GM23338 (cell line): ENCODE measurements around the gene AKR1C4. TPM values are rescaled to one million over a fixed set of nuclear protein-coding genes. Genes with fewer than 3 reads are reported as not detected.

Source experiments
- ATAC-seq: fragments of 200-7000 bp; cut with Tn5 transposase; 3 replicates; pipeline ENCODE4 v1.9.1; 2020
- DNase-seq: peaks from one replicate; pipeline ENCODE4 v3.0.0-alpha.2; 2015; ENCODE audit warnings: low spot score
- H2AFZ ChIP-seq: fragments of 200-600 bp; sonication (generic); 2 replicates; pipeline ENCODE4 v1.8.0; 2016; ENCODE audit warnings: antibody characterized with exemption, mild to moderate bottlenecking, moderate library complexity
- H3F3A ChIP-seq: fragments of 200-600 bp; sonication (generic); replicated peaks from 2 replicates; pipeline ENCODE4 v1.8.0; 2017; ENCODE audit warnings: antibody characterized with exemption, mixed run types, low read depth
- H3K27ac ChIP-seq: fragments of 200-600 bp; sonication (generic); 2 replicates; pipeline ENCODE4 v1.6.1; 2016; ENCODE audit warnings: low read depth
- H3K27me3 ChIP-seq: fragments of 200-600 bp; sonication (generic); 2 replicates; pipeline ENCODE4 v1.8.0; 2016; ENCODE audit warnings: mild to moderate bottlenecking, mixed run types, moderate library complexity; ENCODE audit not compliant: insufficient read depth
- H3K36me3 ChIP-seq: fragments of 200-600 bp; sonication (generic); 2 replicates; pipeline ENCODE4 v1.8.0; 2016; ENCODE audit warnings: mild to moderate bottlenecking; ENCODE audit not compliant: insufficient read depth
- H3K4me1 ChIP-seq: fragments of 200-600 bp; sonication (generic); 2 replicates; pipeline ENCODE4 v1.8.0; 2016; ENCODE audit warnings: mild to moderate bottlenecking, moderate library complexity; ENCODE audit not compliant: insufficient read depth
- H3K4me2 ChIP-seq: fragments of 200-600 bp; sonication (generic); 2 replicates; pipeline ENCODE4 v1.7.1; 2017; ENCODE audit warnings: mixed run types
- H3K4me3 ChIP-seq: fragments of 200-600 bp; sonication (generic); 2 replicates; pipeline ENCODE4 v1.6.1; 2016; ENCODE audit warnings: mixed run types
- H3K79me2 ChIP-seq: fragments of 200-600 bp; sonication (generic); replicated peaks from 2 replicates; pipeline ENCODE4 v1.8.0; 2017; ENCODE audit warnings: mild to moderate bottlenecking; ENCODE audit not compliant: insufficient read depth
- H3K9me2 ChIP-seq: fragments of 200-600 bp; sonication (generic); 2 replicates; pipeline ENCODE4 v1.8.0; 2017; ENCODE audit not compliant: insufficient read depth
- H4K20me1 ChIP-seq: fragments of 200-600 bp; sonication (generic); replicated peaks from 2 replicates; pipeline ENCODE4 v1.8.0; 2017; ENCODE audit warnings: mild to moderate bottlenecking; ENCODE audit not compliant: insufficient read depth
- H3K27ac Mint-ChIP-seq: 2 replicates; pipeline ENCODE4 v1.8.0; 2020; ENCODE audit warnings: inconsistent platforms, mild to moderate bottlenecking, moderate library complexity, mixed read lengths
- H3K27me3 Mint-ChIP-seq: 3 replicates; pipeline ENCODE4 v1.8.0; 2022; ENCODE audit warnings: low read depth, mild to moderate bottlenecking, moderate library complexity, mixed read lengths, inconsistent platforms; ENCODE audit not compliant: insufficient read depth, poor library complexity
- H3K36me3 Mint-ChIP-seq: 3 replicates; pipeline ENCODE4 v1.8.0; 2021; ENCODE audit warnings: low read depth, mild to moderate bottlenecking, inconsistent platforms, moderate library complexity, mixed read lengths
- H3K4me1 Mint-ChIP-seq: 3 replicates; pipeline ENCODE4 v1.8.0; 2020; ENCODE audit warnings: mild to moderate bottlenecking, inconsistent platforms, mixed read lengths
- H3K4me3 Mint-ChIP-seq: 3 replicates; pipeline ENCODE4 v1.8.0; 2021; ENCODE audit warnings: moderate library complexity, mild to moderate bottlenecking, inconsistent platforms, mixed read lengths
- H3K9me3 Mint-ChIP-seq: 3 replicates; pipeline ENCODE4 v1.8.0; 2020; ENCODE audit warnings: moderate library complexity, mild to moderate bottlenecking, inconsistent platforms, mixed read lengths
- CREB1 ChIP-seq: fragments of 250-450 bp; sonication (Bioruptor Pico); IDR thresholded peaks from 2 replicates; pipeline ENCODE4 v1.5.0; 2020; ENCODE audit warnings: low read depth, mild to moderate bottlenecking, moderate library complexity
- EZH2 ChIP-seq: fragments of 200-600 bp; sonication (generic); IDR thresholded peaks from one replicate; pipeline ENCODE4 v1.8.0; 2017; ENCODE audit warnings: antibody characterized with exemption, mild to moderate bottlenecking, low read depth; ENCODE audit not compliant: unreplicated experiment
- EZH2phosphoT487 ChIP-seq: fragments of 200-600 bp; sonication (generic); IDR thresholded peaks from one replicate; pipeline ENCODE4 v1.8.1; 2018; ENCODE audit warnings: antibody characterized with exemption; ENCODE audit not compliant: unreplicated experiment
- STAT1 ChIP-seq: IDR thresholded peaks from one replicate; pipeline ENCODE4 v1.6.1; 2016; ENCODE audit warnings: antibody characterized with exemption; ENCODE audit not compliant: unreplicated experiment
- polyA plus RNA-seq: library from polyadenylated mRNA; unstranded; fragments of >200 nt; fragmentation: Nextera tagmentation; extraction: Ambion mirVana; gene quantifications from 2 replicates; pipeline ENCODE4 v1.2.1, GENCODE V29; 2016
- total RNA-seq: library from RNA; depleted of rRNA; stranded (reverse); fragments of >200 nt; shearing (Covaris generic); gene quantifications from 2 replicates; pipeline ENCODE4 v1.2.3, GENCODE V29; 2014
- TF ChIP-seq, protein P1 (sequence below): fragments of 250-450 bp; sonication (Bioruptor Pico); IDR thresholded peaks from 2 replicates; pipeline ENCODE4 v1.5.0; 2020; ENCODE audit warnings: mild to moderate bottlenecking, moderate library complexity
- TF ChIP-seq, protein P2 (sequence below): IDR thresholded peaks from 2 replicates; pipeline ENCODE4 v1.6.1; 2016; ENCODE audit warnings: antibody characterized with exemption

AKR1C4 gene
- total and polyA plus RNA-seq, 2 experiments from 2014 or later, result not detected

DNA sequence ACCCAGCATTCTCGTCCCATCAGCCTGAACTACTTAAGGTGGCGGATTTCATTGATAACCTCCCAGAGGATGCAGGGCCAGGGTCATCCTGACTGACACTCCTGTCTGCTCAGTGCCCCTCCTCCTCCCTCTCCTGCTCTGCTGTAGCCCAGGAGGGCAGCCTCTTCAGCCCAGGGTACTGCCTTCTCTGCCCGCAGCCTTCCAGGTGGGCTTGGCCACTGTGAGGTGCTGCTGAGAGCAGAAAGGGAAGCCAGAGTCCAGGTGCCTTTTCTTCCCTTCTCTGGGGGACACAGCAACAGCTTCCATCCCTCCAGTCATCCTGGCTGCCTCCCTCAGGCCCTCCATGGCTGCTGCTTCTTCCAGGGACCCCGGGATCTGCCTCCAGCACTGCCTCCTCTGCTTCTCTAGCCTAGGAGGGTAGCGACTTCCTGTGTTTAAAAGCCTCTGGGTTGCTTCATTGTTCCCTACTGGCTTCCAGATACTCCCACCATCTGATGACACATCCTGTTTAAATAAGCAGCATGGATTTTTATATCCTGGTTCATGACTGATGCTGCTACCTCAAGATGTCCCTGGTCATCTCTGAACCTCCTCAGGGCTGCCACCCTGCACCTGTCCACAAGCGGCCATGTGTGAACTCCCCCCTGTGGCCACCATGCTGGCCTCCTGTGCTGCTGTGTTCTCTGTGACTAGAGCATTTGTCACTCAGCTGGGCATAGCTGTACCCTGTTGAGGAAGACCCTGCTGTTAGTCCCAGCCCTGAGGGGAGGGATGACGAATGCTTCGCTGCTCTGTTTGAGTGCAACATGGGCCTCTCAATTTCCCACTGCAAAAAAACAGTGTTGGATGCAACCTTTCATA lies 55.8 kb downstream of the AKR1C4 start (continued):
- TF ChIP-seq, protein P1, sequence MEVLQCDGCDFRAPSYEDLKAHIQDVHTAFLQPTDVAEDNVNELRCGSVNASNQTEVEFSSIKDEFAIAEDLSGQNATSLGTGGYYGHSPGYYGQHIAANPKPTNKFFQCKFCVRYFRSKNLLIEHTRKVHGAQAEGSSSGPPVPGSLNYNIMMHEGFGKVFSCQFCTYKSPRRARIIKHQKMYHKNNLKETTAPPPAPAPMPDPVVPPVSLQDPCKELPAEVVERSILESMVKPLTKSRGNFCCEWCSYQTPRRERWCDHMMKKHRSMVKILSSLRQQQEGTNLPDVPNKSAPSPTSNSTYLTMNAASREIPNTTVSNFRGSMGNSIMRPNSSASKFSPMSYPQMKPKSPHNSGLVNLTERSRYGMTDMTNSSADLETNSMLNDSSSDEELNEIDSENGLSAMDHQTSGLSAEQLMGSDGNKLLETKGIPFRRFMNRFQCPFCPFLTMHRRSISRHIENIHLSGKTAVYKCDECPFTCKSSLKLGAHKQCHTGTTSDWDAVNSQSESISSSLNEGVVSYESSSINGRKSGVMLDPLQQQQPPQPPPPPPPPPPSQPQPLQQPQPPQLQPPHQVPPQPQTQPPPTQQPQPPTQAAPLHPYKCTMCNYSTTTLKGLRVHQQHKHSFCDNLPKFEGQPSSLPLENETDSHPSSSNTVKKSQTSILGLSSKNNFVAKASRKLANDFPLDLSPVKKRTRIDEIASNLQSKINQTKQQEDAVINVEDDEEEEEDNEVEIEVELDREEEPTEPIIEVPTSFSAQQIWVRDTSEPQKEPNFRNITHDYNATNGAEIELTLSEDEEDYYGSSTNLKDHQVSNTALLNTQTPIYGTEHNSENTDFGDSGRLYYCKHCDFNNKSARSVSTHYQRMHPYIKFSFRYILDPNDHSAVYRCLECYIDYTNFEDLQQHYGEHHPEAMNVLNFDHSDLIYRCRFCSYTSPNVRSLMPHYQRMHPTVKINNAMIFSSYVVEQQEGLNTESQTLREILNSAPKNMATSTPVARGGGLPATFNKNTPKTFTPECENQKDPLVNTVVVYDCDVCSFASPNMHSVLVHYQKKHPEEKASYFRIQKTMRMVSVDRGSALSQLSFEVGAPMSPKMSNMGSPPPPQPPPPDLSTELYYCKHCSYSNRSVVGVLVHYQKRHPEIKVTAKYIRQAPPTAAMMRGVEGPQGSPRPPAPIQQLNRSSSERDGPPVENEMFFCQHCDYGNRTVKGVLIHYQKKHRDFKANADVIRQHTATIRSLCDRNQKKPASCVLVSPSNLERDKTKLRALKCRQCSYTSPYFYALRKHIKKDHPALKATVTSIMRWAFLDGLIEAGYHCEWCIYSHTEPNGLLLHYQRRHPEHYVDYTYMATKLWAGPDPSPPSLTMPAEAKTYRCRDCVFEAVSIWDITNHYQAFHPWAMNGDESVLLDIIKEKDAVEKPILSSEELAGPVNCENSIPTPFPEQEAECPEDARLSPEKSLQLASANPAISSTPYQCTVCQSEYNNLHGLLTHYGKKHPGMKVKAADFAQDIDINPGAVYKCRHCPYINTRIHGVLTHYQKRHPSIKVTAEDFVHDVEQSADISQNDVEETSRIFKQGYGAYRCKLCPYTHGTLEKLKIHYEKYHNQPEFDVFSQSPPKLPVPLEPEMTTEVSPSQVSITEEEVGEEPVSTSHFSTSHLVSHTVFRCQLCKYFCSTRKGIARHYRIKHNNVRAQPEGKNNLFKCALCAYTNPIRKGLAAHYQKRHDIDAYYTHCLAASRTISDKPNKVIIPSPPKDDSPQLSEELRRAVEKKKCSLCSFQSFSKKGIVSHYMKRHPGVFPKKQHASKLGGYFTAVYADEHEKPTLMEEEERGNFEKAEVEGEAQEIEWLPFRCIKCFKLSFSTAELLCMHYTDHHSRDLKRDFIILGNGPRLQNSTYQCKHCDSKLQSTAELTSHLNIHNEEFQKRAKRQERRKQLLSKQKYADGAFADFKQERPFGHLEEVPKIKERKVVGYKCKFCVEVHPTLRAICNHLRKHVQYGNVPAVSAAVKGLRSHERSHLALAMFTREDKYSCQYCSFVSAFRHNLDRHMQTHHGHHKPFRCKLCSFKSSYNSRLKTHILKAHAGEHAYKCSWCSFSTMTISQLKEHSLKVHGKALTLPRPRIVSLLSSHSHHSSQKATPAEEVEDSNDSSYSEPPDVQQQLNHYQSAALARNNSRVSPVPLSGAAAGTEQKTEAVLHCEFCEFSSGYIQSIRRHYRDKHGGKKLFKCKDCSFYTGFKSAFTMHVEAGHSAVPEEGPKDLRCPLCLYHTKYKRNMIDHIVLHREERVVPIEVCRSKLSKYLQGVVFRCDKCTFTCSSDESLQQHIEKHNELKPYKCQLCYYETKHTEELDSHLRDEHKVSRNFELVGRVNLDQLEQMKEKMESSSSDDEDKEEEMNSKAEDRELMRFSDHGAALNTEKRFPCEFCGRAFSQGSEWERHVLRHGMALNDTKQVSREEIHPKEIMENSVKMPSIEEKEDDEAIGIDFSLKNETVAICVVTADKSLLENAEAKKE, result 0 out of 2 replicates have a peak, but pooled peaks have one; percentile 27

DNA sequence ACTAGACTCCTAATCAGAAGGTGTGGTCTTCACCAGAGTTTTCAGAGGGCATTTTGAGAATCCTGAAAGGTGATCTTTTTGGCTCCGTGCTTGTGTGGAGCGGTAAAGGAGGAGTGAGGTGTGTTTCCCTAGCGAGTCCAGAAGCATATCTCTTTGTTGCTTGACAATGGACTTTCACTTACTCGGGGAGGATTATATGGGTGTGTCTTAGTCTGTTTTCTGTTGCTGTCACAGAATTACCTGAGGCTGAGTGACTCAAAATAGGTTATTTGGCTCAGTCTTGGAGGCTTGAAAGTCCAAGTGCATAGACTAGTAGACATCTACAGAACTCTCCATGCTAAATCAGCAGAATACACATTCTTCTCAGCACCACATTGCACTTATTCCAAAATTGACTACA lies 57.9 kb downstream of the AKR1C4 start:
- Mint-ChIP-seq H3K4me3 (no peak overlapping the region), H3K36me3 (no peaks in the 10 kb centered on the region), H3K27ac (no peak overlapping the region), H3K4me1 (peaks cover 8% of the 10 kb centered on the region; the same call in 2 of the 3 replicates), H3K9me3 (peaks cover 2% of the 10 kb centered on the region; the same call in 2 of the 3 replicates), H3K27me3 (peaks cover 7% of the 10 kb centered on the region)
- no peaks in the 10 kb centered on the region for H3K27me3 ChIP-seq
- no peaks in the 10 kb centered on the region for H3K79me2 ChIP-seq
- no peak for TF ChIP-seq EZH2
- TF ChIP-seq STAT1, result no peak
- TF ChIP-seq CREB1 (CRISPR knock-in tag), result no peak
- TF ChIP-seq, protein P1, result no peak
- no peak for TF ChIP-seq EZH2phosphoT487
- TF ChIP-seq, protein P2, sequence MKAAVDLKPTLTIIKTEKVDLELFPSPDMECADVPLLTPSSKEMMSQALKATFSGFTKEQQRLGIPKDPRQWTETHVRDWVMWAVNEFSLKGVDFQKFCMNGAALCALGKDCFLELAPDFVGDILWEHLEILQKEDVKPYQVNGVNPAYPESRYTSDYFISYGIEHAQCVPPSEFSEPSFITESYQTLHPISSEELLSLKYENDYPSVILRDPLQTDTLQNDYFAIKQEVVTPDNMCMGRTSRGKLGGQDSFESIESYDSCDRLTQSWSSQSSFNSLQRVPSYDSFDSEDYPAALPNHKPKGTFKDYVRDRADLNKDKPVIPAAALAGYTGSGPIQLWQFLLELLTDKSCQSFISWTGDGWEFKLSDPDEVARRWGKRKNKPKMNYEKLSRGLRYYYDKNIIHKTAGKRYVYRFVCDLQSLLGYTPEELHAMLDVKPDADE, result no peak
- H3K36me3 ChIP-seq, result no peaks in the 10 kb centered on the region
- no peaks in the 10 kb centered on the region for H3K4me1 ChIP-seq
- H3K9me2 ChIP-seq, result no peaks in the 10 kb centered on the region
- no peak overlapping the region for H3K27ac ChIP-seq
- DNase-seq, result no peak
- no peaks in the 10 kb centered on the region for H3F3A ChIP-seq
- H3K4me3 ChIP-seq, result no peak overlapping the region
- 0 out of 2 replicates have a peak overlapping the region, but pooled peaks have one; percentile 32 for H2AFZ ChIP-seq
- H3K4me2 ChIP-seq, result no peak overlapping the region
- no peaks in the 10 kb centered on the region for H4K20me1 ChIP-seq
- ATAC-seq, result no peak
